B cell (primary cell): Measurements from ENCODE around the gene YY1.

ENCODE experiments used
- CTCF ChIP-seq: fragments of 200-600 bp; IDR thresholded peaks from one replicate; pipeline ENCODE4 v1.8.0; 2022; ENCODE audit warnings: antibody characterized with exemption, mild to moderate bottlenecking
- EZH2 ChIP-seq: IDR thresholded peaks from 2 replicates; pipeline ENCODE4 v1.6.1; 2012; ENCODE audit warnings: borderline replicate concordance, low read depth, mild to moderate bottlenecking, moderate library complexity, low read length; ENCODE audit not compliant: insufficient read depth, poor library complexity, severe bottlenecking

GRCh38 chr14:100222224-100223093, 16.5 kb upstream of the YY1 start:
- TF ChIP-seq CTCF (no peak), EZH2 (no peak)
